Erythroblast (primary cell): ENCODE measurements around the gene CD44.

ENCODE experiments used
- GATA1 ChIP-seq: IDR thresholded peaks from 2 replicates; pipeline ENCODE4 v1.6.1; 2011; ENCODE audit warnings: low read depth, mild to moderate bottlenecking, control low read depth, low read length, moderate library complexity
- POLR2A ChIP-seq: IDR thresholded peaks from 2 replicates; pipeline ENCODE4 v1.6.1; 2011; ENCODE audit warnings: mild to moderate bottlenecking, low read length

GRCh38 chr11:35218956-35219355 lies 80.0 kb downstream of the CD44 start:
- TF ChIP-seq POLR2A (no peak), GATA1 (no peak)
